SU-DHL-6 (cell line): Measurements from ENCODE around the gene MSANTD4.

Experiments used
- H2AFZ ChIP-seq: fragments of 200-600 bp; sonication (generic); 2 replicates; pipeline ENCODE4 v1.6.1; 2014; ENCODE audit warnings: low read depth, mild to moderate bottlenecking, moderate library complexity, mixed read lengths, antibody characterized with exemption, low read length; ENCODE audit not compliant: severe bottlenecking
- H3F3A ChIP-seq: fragments of 200-600 bp; shearing (Covaris generic); 2 replicates; pipeline ENCODE4 v1.6.0; 2016; ENCODE audit warnings: antibody characterized with exemption, mild to moderate bottlenecking; ENCODE audit not compliant: insufficient read depth
- H3K27ac ChIP-seq: fragments of 200-600 bp; sonication (generic); 2 replicates; pipeline ENCODE4 v1.5.1; 2016; ENCODE audit warnings: low read depth, mild to moderate bottlenecking, low read length, moderate library complexity, mixed read lengths
- H3K27me3 ChIP-seq: fragments of 200-600 bp; sonication (generic), shearing (Covaris generic); 2 replicates; pipeline ENCODE4 v1.6.0; 2014; ENCODE audit warnings: mild to moderate bottlenecking, low read length
- H3K36me3 ChIP-seq: fragments of 200-600 bp; sonication (generic); 2 replicates; pipeline ENCODE4 v1.6.1; 2014; ENCODE audit warnings: mild to moderate bottlenecking, low read length, mixed read lengths
- H3K4me2 ChIP-seq: fragments of 300-600, 200-600 bp; shearing (Covaris generic), sonication (generic); 2 replicates; pipeline ENCODE4 v1.6.0; 2014; ENCODE audit warnings: low read length, low read depth, mild to moderate bottlenecking; ENCODE audit not compliant: poor library complexity, severe bottlenecking
- H3K4me3 ChIP-seq: fragments of 200-600 bp; sonication (generic); 2 replicates; pipeline ENCODE4 v1.5.1; 2014; ENCODE audit warnings: antibody characterized with exemption, low read length, mild to moderate bottlenecking, mixed read lengths; ENCODE audit not compliant: insufficient read depth, poor library complexity, severe bottlenecking
- H3K79me2 ChIP-seq: fragments of 200-600 bp; sonication (generic); 2 replicates; pipeline ENCODE4 v1.6.1; 2014; ENCODE audit warnings: mild to moderate bottlenecking, low read length, moderate library complexity; ENCODE audit not compliant: insufficient read depth
- H3K9ac ChIP-seq: fragments of 200-600 bp; sonication (generic); 2 replicates; pipeline ENCODE4 v1.7.0; 2014; ENCODE audit warnings: mild to moderate bottlenecking, low read length
- H3K9me2 ChIP-seq: fragments of 200-600 bp; sonication (generic); replicated peaks from 2 replicates; pipeline ENCODE4 v1.6.1; 2014; ENCODE audit warnings: low read length; ENCODE audit not compliant: insufficient read depth
- H3K9me3 ChIP-seq: fragments of 200-600 bp; sonication (generic); 2 replicates; pipeline ENCODE4 v1.6.1; 2014; ENCODE audit warnings: low read length, mixed read lengths; ENCODE audit not compliant: insufficient read depth
- H4K20me1 ChIP-seq: fragments of 200-600 bp; sonication (generic); 2 replicates; pipeline ENCODE4 v1.6.1; 2014; ENCODE audit warnings: low read depth, mild to moderate bottlenecking, antibody characterized with exemption, low read length, moderate library complexity, mixed read lengths
- CTCF ChIP-seq: fragments of 200-600 bp; sonication (generic); IDR thresholded peaks from one replicate; pipeline ENCODE4 v1.5.1; 2017; ENCODE audit warnings: antibody characterized with exemption, mild to moderate bottlenecking, low read length, moderate library complexity; ENCODE audit not compliant: insufficient read depth, poor library complexity, severe bottlenecking
- EZH2phosphoT487 ChIP-seq: fragments of 200-600 bp; sonication (generic), shearing (Covaris generic); conservative IDR thresholded peaks from 2 replicates; pipeline ENCODE4 v1.6.1; 2018; ENCODE audit warnings: mild to moderate bottlenecking, antibody characterized with exemption, low read length, moderate library complexity, mixed read lengths

The MSANTD4 gene

GRCh38 chr11:106021967-106022794 is at the start of gene MSANTD4:
TSS of gene MSANTD4 (minus strand) at chr11:106022240. CDS start at chr11:106010917, 11,323 bp downstream.
- Histone ChIP-seq H3K27ac (peak within 1 kb of the TSS; percentile 53), H3K79me2 (peaks cover 47% of the 10 kb centered on the region), H3K9ac (peak within 1 kb of the TSS; percentile 84), H4K20me1 (no peaks in the 10 kb centered on the region), H3F3A (peaks cover 16% of the 10 kb centered on the region), H3K36me3 (peaks cover 4% of the 10 kb centered on the region; the same call in 1 of the 2 replicates), H3K27me3 (no peaks in the 10 kb centered on the region), H3K9me2 (no peaks in the 10 kb centered on the region), H2AFZ (peak within 1 kb of the TSS; percentile 93), H3K4me2 (peak within 1 kb of the TSS; percentile 70), H3K9me3 (no peaks in the 10 kb centered on the region), H3K4me3 (peak within 1 kb of the TSS; percentile 81)
- TF ChIP-seq CTCF = no peak
- no peak for TF ChIP-seq EZH2phosphoT487

GRCh38 chr11:106070606-106071005 is 48.6 kb upstream of the MSANTD4 start:
- 0 out of 2 replicates have a peak, but pooled peaks cover 4% of the 10 kb centered on the region for H4K20me1 ChIP-seq
- no peak for TF ChIP-seq EZH2phosphoT487
- TF ChIP-seq CTCF = no peak
- no peak overlapping the region for H3K4me3 ChIP-seq
- no peaks in the 10 kb centered on the region for H3K9me2 ChIP-seq
- H3K27me3 ChIP-seq = no peaks in the 10 kb centered on the region
- no peaks in the 10 kb centered on the region for H3F3A ChIP-seq
- H3K79me2 ChIP-seq = no peaks in the 10 kb centered on the region
- H3K9me3 ChIP-seq = no peaks in the 10 kb centered on the region
- H3K27ac ChIP-seq = no peak overlapping the region
- H3K4me2 ChIP-seq = no peak overlapping the region
- H3K36me3 ChIP-seq = no peaks in the 10 kb centered on the region
- H3K9ac ChIP-seq = no peak overlapping the region
- no peak overlapping the region for H2AFZ ChIP-seq

DNA sequence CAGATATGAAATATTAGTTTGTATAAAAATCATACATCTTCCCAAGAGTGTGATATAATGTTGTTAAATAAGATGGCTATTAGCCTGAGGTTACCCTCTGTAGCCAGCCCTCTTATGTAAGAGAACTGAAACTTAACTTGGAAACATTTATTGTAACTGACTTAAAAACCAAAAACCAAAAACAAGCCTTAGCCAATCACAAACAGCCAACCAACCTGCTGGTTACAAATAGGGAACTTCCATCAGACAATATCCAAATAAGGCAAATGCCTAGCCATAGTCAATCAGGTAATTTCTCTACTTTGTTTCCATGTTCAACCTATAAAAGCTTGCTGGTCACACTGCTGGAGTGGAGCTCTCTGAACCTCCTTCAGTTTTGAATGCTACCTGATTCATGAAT is 41.0 kb upstream of the MSANTD4 start:
- no peak overlapping the region for H3K9ac ChIP-seq
- H3K27me3 ChIP-seq = no peaks in the 10 kb centered on the region
- no peaks in the 10 kb centered on the region for H3K9me3 ChIP-seq
- H3K4me2 ChIP-seq = no peak overlapping the region
- no peak overlapping the region for H2AFZ ChIP-seq
- H3F3A ChIP-seq = no peaks in the 10 kb centered on the region
- no peaks in the 10 kb centered on the region for H3K36me3 ChIP-seq
- H3K79me2 ChIP-seq = no peaks in the 10 kb centered on the region
- no peaks in the 10 kb centered on the region for H3K9me2 ChIP-seq
- TF ChIP-seq CTCF (no peak), EZH2phosphoT487 (no peak)
- H3K4me3 ChIP-seq = no peak overlapping the region
- no peak overlapping the region for H3K27ac ChIP-seq
- 0 out of 2 replicates have a peak, but pooled peaks cover 4% of the 10 kb centered on the region for H4K20me1 ChIP-seq
